NCI-H82 treated with DMSO at 0.1 percent for 48 hours (cell line): ENCODE measurements around the gene FFAR1.

Source experiments
- DNase-seq: peaks from one replicate; lab custom pipeline; 2025; ENCODE audit not compliant: unreplicated experiment; lab: John Stamatoyannopoulos, UW

FFAR1 gene

DNA sequence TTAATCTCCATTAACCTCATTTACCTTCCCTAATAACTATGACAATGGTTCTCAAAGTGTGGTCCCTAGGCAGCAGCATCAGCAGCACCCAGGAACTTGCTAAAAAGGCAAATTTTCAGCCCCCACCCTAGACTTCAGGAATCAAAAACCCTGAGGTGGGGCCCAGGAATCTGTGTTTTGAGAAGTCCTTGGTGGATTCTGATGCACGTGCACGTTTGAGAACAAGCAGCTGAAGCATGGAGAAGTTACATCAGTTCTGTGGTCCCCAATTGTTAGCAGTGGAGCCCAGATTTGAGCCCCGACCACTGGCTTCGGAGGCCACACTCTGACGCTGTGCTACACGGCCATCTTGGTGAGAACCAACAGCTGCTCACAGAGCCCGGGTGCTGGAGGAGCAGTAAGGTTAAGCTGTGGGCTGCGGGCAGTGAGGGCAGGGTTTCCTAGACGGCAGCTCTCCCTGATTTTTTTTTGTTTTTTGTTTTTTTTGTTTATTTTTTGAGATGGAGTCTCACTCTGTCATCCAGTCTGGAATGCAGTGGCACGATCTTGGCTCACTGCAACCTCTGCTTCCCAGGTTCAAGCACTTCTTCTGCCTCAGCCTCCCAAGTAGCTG lies 32.7 kb upstream of the FFAR1 start:
- no peak for DNase-seq

DNA sequence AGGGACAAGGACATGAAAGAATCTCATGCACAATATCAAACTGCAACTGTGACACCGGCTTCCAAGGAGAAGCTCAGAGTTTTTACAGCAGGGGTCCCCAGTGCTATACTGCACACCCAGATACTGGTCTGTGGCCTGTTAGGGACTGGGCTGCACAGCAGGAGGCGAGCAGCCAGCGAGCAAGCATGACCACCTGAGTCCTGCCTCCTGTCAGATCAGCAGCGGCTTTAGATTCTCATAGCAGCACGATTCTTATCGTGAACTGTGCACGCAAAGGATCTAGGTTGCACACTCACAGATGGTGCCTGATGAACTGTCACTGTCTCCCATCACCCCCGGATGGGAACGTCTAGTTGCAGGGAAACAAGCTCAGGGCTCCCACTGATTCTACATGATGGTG lies 31.8 kb upstream of the FFAR1 start:
- DNase-seq = no peak

DNA sequence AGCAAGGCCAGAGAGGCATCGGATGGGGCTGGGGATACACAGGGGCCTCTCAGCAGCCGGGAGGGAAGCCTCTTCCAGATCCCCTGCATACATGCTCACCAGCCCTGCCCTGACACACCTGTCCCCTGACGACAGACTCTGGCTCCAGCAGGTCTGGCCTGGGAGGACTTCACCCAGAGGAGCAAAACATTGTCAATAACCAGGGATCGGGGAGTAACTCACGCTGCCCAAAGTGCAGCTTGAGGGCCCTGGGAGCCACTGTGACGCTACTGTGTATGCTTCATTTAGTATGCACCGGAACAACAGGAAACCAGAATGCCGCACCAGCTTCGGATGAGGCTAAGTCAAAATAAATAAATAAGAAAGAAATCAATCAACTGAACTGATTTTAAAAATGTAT lies 31.1 kb upstream of the FFAR1 start:
- no peak for DNase-seq

DNA sequence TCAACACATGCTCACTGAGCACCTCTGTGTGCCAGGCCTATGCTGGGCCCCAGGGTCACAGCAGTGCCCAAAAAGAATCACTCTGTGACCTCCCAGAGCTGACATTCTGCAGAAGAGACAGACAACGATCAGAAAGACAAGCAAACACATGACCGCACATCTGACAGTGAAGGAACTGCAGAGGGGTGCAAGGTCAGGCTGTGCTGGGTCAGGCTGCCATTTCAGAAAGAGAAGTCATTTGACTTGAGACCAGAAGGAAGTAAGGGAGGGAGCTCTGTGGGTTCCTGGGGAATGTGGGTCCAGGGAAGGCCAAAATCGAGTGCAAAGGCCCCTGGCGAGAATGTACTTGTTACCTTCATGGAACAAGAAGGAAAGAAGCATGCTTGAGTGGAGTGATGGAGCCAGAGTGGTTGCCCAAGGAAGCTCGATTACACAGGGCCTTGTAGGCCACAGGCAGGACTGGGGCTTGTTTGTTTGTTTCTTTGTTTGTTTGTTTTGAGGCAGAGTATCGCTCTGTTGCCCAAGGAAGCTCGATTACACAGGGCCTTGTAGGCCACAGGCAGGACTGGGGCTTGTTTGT lies 30.1 kb upstream of the FFAR1 start:
- DNase-seq = no peak

DNA sequence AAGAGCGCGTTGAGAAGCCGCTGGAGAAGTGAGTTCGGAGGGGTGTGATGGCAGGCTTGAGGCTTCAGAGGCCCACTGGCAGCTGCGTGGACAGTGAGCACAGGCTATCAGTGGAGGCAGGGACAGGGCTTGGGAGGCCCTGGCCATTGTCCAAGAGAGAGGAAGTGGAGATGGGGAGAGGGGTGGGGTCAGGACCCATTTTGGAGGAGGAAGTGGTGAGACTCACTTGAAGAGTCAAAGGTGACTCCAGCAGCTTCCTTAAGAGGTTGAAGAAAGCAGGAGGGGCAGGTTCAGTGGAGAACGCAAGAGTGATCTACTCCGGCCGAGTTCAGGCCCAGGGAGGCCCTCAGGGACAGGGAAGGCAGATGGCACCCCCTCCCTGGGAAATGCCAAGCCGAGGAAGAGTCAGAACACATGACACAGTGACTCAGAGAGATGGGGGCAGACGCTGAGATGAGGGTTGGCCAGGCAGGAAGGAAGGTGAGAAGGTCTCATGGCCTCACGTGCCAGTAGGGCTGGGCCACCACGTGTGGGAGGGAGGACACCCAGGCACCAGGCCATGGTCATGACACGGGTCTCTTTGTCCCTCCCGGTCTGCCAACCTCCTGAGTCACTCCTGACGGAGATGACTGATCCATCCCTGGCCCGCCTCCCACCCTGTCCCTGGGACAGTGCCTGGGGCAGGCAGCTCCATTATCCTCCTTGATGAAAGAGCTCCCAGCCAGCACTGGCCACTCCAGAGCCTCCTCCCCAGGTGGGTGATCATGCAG lies 28.8 kb upstream of the FFAR1 start:
- no peak for DNase-seq

DNA sequence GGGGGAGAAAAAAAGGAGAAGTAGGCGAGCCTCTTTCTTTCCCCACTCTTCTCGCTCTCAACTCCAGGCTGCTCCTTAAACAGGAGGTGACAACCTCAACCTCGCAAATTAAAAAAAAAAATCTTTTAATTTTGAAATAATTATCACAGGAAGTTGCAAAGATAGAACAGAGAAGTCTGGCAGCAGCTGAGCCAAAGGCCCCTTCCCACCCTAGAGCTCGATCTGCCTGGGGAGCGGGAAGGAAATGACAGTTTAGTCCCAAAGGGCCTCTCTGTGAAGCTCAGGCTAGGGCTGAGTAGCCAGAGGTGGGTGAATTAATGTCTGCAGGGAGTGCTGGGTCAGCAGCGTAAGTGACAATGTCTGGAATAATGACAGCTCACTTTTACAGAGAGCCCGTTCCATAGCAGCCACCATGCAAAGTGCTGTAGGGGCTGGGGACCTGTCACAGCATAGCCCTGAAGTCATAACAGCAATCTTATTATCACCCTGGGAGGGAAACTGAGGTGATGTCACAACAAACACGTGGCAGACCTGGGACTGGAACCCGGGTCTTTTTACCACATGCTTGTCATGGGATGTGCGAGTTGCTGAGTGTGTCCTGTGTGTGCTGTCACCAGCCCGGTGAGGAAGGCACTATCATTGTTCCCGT lies 27.5 kb upstream of the FFAR1 start:
- no peak for DNase-seq

DNA sequence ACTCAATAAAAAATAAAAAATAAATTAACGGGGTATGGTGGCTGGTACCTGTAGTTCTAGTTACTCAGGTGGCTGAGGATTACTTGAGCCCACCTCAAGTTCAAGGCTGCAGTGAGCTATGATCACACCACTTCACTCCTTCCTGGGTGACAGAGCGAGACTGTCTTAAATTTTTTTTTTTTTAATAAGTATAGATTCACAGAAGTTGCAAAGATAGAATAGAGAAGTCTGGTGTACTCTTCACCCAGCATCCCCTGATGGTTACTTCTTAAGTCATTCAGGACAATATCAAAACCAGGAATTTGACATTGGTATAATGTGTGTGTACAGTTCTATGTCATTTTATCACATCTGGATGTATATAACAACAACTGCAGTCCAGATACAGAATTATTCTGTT lies 26.4 kb upstream of the FFAR1 start:
- DNase-seq = no peak

DNA sequence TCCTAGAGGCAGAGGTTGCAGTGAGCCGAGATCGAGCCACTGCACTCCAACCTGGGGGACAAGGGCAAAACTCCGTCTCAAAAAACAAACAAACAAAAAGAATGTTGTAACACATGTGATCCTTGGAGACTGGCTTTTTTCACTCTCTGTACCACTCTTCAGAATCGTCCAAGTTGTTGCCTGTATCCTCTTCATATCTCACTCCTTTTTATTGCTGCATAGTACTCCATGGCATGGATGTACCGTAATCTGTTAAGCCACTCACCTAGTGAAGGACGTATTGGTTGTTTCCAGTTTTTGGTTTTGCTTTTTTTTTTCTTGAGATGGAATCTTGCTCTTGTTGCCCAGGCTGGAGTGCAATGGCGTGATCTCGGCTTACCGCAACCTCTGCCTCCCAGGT lies 25.7 kb upstream of the FFAR1 start:
- no peak for DNase-seq

DNA sequence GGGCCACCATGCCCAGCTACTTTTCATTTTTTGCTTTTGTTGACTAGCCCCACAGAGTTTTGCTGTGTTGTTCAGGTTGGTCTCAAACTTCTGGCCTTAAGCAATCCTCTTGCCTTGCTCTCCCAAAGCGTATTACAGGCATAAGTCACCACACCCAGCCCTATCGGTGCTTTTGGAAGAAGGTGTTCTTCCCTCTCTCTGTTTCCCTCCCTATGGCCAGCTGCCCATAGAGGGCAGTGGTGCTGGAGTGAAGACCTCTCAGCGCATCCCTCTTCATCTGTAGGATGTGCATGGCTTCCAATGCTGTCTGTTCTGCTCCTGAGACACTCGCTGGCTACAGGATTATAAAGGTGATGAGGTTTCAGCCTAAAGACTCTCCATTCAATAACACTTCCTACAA lies 20.1 kb upstream of the FFAR1 start:
- no peak for DNase-seq

DNA sequence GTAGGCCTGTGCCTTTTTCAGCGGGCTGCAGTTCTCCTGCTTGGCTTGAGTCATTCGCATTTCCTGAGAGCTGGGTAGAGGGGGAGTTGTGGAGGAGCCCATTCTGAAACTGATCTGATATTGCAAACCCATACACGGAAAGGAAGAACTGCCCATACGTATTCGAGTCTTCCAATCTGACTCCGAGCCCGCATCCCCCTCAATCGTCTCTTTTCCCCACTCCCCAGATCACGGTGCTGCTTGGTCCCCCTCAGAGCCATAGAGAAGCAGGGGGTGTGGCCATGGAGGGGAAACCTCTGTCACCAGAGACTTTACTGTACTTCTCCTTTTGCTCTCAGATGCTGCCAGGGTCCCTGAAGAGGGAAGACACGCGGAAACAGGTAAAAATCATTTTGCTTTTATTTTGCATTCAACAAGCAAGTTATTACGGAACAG lies 18.8 kb upstream of the FFAR1 start, which contains the start of gene CD22:
Gene CD22 (plus strand): TSS at position 337 of the 435 bp plus-strand sequence. CDS start 2,854 bp downstream, outside the sequence.
- no peak for DNase-seq

DNA sequence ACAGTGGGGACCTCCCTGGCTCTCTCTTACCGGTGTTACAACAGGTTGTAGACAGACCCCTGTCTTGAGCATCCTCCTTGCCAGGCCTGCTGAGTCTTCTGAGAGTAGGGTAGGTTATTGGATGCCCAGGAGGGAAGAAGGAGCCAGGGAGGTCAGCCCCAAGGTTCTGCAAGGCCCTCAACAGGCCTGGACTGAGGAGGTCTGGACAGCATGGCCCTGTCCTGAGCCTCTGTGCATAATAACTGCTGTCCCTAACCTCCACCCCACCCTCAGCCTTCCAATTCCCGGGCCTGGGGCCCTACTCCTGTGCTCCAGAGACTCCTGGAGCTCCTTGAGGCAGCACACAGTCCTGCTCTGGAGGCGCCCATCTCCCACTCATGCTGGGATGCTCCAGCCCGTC lies 18.4 kb upstream of the FFAR1 start:
- DNase-seq = no peak

DNA sequence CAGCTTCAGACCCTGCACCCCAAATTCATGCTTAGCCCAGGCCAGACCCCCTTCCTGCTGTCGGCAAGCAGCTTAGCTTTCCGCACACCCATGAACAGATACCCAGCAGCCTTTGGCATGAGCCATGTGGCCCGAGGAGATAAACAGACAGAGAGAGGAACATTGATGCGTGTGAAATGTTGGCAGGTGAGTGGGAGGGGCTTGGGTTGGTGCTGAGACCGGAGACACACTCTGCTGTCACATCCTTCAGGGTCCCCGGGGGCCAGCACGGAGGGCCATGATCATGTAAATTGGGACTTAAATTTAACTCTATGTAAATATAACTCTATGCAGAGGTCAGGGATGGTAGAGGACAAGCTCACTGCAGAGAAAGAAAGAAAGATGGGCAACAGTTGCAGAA lies 17.2 kb upstream of the FFAR1 start:
- no peak for DNase-seq

DNA sequence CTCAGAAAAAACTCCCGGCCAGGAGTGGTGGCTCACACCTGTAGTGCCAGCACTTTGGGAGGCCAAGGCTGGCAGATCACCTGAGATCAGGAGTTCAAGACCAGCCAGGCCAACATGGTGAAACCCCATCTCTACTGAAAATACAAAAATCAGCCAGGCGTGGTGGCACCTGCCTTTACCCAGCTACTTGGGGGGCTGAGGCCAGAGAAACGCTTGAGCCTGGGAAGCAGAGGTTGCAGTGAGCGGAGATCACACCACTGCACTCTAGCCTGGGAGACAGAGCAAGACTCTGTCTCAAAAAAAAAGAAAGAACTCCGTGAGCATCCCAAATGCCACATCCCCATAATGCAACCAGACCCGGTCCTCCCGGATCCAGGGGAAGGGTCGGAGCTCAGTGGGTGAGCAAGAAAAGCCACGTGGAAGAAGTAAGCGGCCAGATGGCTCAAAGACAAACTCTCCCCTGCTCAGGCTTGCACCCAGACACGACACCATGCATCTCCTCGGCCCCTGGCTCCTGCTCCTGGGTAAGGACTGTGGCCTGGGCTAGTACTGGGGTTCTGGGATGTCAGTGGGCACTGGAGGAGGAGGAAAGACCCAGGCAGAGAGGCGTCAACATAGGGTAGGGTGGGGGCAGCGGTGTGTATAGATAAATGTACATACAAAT lies 16.0 kb upstream of the FFAR1 start:
- no peak for DNase-seq

DNA sequence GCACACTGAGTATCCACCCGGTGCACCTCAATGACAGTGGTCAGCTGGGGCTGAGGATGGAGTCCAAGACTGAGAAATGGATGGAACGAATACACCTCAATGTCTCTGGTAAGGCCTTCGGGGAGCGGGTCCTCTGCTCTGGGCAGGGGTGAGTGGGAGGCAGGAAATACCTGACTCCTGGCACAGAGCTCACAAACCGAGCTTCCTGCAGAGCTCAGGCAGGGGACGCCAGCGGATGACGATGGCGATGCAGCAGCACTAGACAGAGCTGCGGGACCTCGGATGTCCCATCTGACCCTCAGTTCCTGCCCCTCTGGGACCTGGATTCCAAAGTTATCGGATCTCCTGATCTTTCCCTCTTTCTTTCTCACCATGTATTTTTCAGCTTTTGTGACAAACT lies 14.9 kb upstream of the FFAR1 start:
- DNase-seq = no peak

DNA sequence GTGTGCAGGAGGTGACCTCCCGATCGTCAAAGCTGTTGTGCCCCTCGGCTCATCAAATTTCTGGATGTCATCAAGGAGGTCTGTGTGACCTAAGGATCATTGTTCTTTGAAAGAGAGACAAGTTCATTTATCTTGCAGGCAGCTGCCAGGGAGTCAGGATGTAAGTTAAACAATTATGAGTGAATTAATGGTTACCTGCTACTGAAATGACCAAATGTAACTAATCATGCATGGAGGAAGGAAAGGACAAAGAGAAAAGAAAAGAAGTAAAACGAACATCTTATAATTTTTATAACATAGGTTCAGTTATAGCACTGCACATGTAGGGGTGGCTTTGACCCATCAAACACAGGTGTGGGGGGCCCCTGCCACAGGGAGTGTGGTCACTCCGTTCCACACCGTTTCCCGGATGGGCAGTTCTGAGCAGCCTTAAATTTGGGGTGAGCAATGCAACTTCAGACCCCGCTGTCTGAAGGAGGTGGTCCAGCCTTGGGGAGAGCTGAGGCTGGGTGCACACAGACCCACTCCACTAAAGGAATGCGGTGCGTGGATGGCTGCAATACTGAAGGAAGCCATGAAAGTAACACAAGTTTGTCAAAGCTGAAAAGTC lies 13.5 kb upstream of the FFAR1 start:
- DNase-seq = no peak

DNA sequence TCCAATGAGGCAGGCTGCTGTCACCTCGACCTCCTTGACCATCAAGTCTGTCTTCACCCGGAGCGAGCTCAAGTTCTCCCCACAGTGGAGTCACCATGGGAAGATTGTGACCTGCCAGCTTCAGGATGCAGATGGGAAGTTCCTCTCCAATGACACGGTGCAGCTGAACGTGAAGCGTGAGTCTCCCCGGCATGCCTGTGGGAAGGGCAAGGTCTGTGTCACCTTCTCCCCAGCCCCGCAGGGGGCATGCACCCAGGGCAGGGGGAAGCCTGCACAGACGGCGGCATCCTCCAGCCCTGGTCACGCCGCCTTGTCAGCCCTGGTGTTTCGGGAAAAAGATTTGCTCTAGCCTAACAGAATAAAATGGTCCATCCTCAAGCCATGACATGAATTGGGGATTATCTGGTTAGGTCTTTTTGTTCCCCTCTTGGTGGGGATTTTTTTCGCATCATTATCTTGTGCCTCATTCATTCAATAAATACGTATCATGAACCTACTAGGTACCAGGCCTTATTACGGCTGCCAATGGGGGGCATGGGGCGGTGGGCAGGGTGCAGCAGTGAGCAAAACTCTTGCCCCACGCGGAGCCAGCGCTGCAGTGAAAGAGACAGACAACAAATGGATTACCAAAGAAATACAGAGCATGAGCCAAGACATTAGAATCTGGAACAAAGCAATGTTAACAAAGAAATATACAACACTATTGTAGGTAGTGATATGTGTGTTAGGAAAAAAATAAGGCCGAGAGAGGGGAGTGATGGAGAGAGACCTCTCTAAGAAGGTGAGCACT lies 11.3 kb upstream of the FFAR1 start:
- no peak for DNase-seq

DNA sequence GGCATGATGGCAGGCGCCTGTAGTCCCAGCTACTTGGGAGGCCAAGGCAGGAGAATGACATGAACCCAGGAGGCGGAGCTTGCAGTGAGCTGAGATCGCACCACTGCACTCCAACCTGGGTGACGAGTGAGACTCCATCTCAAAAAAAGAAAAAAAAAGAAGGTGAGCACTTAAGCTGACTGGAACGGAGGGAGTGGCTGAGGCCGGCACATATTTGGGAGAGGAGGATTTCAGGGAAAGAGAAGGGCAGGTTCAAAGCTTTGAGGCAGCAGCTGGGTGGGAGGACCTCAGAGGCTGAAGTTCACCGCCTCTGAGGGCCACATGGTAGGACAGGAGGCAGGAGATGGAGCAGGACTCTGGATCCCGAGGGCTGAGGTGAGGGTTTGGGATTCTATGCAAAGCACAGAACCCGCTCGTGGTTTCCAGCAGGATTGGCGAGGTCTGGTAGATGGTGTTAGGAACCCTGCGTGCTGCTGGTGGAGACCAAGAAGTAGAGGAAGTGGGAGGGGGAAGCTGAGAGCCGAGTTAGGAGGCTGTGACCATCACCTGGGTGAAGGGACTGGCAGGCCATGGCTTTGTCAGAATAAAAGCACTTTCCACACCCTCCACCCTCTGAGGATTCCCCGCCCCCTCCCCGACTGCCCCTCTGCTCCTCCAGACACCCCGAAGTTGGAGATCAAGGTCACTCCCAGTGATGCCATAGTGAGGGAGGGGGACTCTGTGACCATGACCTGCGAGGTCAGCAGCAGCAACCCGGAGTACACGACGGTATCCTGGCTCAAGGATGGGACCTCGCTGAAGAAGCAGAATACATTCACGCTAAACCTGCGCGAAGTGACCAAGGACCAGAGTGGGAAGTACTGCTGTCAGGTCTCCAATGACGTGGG lies 10.4 kb upstream of the FFAR1 start:
- no peak for DNase-seq

DNA sequence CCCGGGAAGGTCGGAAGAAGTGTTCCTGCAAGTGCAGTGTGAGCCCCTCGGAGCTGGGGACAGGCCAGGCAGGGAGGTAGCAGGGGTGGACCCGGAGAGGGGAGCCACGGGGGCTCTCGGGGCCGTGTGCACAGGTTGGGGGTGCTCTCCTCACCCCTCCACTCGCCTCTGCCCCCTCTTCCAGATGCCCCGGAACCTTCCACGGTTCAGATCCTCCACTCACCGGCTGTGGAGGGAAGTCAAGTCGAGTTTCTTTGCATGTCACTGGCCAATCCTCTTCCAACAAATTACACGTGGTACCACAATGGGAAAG lies 9.8 kb upstream of the FFAR1 start:
- no peak for DNase-seq

DNA sequence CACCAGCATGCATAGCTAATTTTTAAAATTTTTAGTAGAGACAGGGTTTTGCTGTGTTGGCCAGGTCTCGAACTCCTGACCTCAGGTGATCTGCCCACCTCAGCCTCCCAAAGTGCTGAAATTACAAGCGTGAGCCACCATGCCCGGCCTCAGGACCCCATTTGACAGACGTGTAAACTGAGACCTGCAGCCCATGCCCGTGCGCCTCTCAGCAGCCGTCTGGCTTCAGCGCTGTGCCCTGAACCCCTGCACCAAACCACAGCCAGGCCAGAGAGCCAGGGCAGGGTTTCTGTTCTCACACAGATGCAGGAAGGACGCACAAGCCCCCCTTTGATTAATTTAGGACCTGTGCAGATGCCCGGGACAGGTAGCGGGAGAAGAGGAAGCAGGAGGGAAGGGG lies 7.3 kb upstream of the FFAR1 start:
- DNase-seq = no peak
